ENCODE results near the gene SLC18A2.

SLC18A2 gene

GRCh38 chr10:117266400-117266799 lies 25.5 kb downstream of the SLC18A2 start:
- Histone ChIP-seq H3F3A (ENCODE audit: control insufficient read depth, insufficient read depth) (no peaks in the 10 kb centered on the region), H3K4me1 (ENCODE audit: control insufficient read depth, low read length) (peaks cover 6% of the 10 kb centered on the region), H3K4me2 (ENCODE audit: low read length) (no peak overlapping the region), H3K9me2 (replicated peaks; ENCODE audit: control insufficient read depth, low read length) (no peaks in the 10 kb centered on the region), H3K4me3 (ENCODE audit: low read length) (no peak overlapping the region), H3K27me3 (ENCODE audit: control insufficient read depth, low read length) (no peaks in the 10 kb centered on the region), H3K36me3 (ENCODE audit: control insufficient read depth, low read length) (no peaks in the 10 kb centered on the region), H3K27ac (ENCODE audit: low read depth, low read length) (no peak overlapping the region), H3K79me2 (ENCODE audit: control insufficient read depth, low read length) (no peaks in the 10 kb centered on the region), H3K9me3 (ENCODE audit: control insufficient read depth, insufficient read depth, low read length) (no peaks in the 10 kb centered on the region), H4K20me1 (ENCODE audit: control insufficient read depth, insufficient read depth, low read depth, low read length) (no peaks in the 10 kb centered on the region)
- TF ChIP-seq EZH2phosphoT487 (IDR thresholded peaks at IDR 0.05; ENCODE audit: borderline replicate concordance, low read length) (no peak), CTCF (IDR thresholded peaks at IDR 0.05; ENCODE audit: low read depth, low read length, poor library complexity, severe bottlenecking) (no peak)

GRCh38 chr10:117266812-117267211 lies 25.9 kb downstream of the SLC18A2 start:
- Histone ChIP-seq H3K4me2 (ENCODE audit: low read length) (no peak overlapping the region), H3K9me3 (ENCODE audit: control insufficient read depth, insufficient read depth, low read length) (no peaks in the 10 kb centered on the region)

GRCh38 chr10:117268258-117268657 lies 27.3 kb downstream of the SLC18A2 start:
- H3K27me3 ChIP-seq (ENCODE audit: control insufficient read depth, low read length), result no peaks in the 10 kb centered on the region
- H3K4me1 ChIP-seq (ENCODE audit: control insufficient read depth, low read length), result no peaks in the 10 kb centered on the region
- no peak overlapping the region for H3K27ac ChIP-seq (ENCODE audit: low read depth, low read length)
- no peaks in the 10 kb centered on the region for H3K9me2 ChIP-seq (replicated peaks; ENCODE audit: control insufficient read depth, low read length)
- H3K4me3 ChIP-seq (ENCODE audit: low read length), result no peak overlapping the region
- H4K20me1 ChIP-seq (ENCODE audit: control insufficient read depth, insufficient read depth, low read depth, low read length), result no peaks in the 10 kb centered on the region
- no peaks in the 10 kb centered on the region for H3F3A ChIP-seq (ENCODE audit: control insufficient read depth, insufficient read depth)
- TF ChIP-seq CTCF (IDR thresholded peaks at IDR 0.05; ENCODE audit: low read depth, low read length, poor library complexity, severe bottlenecking) (no peak), EZH2phosphoT487 (IDR thresholded peaks at IDR 0.05; ENCODE audit: borderline replicate concordance, low read length) (no peak)
- no peaks in the 10 kb centered on the region for H3K79me2 ChIP-seq (ENCODE audit: control insufficient read depth, low read length)
- H3K4me2 ChIP-seq (ENCODE audit: low read length), result no peak overlapping the region
- no peaks in the 10 kb centered on the region for H3K9me3 ChIP-seq (ENCODE audit: control insufficient read depth, insufficient read depth, low read length)
- no peaks in the 10 kb centered on the region for H3K36me3 ChIP-seq (ENCODE audit: control insufficient read depth, low read length)

More at GRCh38 chr10:117266812-117267211, 25.9 kb downstream of the SLC18A2 start:
- Histone ChIP-seq H3K36me3 (ENCODE audit: control insufficient read depth, low read length) (no peaks in the 10 kb centered on the region), H3F3A (ENCODE audit: control insufficient read depth, insufficient read depth) (no peaks in the 10 kb centered on the region), H3K4me3 (ENCODE audit: low read length) (no peak overlapping the region), H4K20me1 (ENCODE audit: control insufficient read depth, insufficient read depth, low read depth, low read length) (no peaks in the 10 kb centered on the region), H3K27me3 (ENCODE audit: control insufficient read depth, low read length) (no peaks in the 10 kb centered on the region), H3K79me2 (ENCODE audit: control insufficient read depth, low read length) (no peaks in the 10 kb centered on the region), H3K4me1 (ENCODE audit: control insufficient read depth, low read length) (peaks cover 6% of the 10 kb centered on the region), H3K27ac (ENCODE audit: low read depth, low read length) (no peak overlapping the region), H3K9me2 (replicated peaks; ENCODE audit: control insufficient read depth, low read length) (no peaks in the 10 kb centered on the region)
- no peak for TF ChIP-seq EZH2phosphoT487 (IDR thresholded peaks at IDR 0.05; ENCODE audit: borderline replicate concordance, low read length)
- TF ChIP-seq CTCF (IDR thresholded peaks at IDR 0.05; ENCODE audit: low read depth, low read length, poor library complexity, severe bottlenecking), result no peak

- Histone ChIP-seq H3K4me3 (ENCODE audit: low read length) (no peak overlapping the region), H3K9me2 (replicated peaks; ENCODE audit: control insufficient read depth, low read length) (no peaks in the 10 kb centered on the region), H3K27me3 (ENCODE audit: control insufficient read depth, low read length) (no peaks in the 10 kb centered on the region), H4K20me1 (ENCODE audit: control insufficient read depth, insufficient read depth, low read depth, low read length) (no peaks in the 10 kb centered on the region), H3K4me1 (ENCODE audit: control insufficient read depth, low read length) (no peaks in the 10 kb centered on the region), H3K79me2 (ENCODE audit: control insufficient read depth, low read length) (no peaks in the 10 kb centered on the region), H3K36me3 (ENCODE audit: control insufficient read depth, low read length) (no peaks in the 10 kb centered on the region), H3K4me2 (ENCODE audit: low read length) (no peak overlapping the region), H3K9me3 (ENCODE audit: control insufficient read depth, insufficient read depth, low read length) (no peaks in the 10 kb centered on the region), H3K27ac (ENCODE audit: low read depth, low read length) (no peak overlapping the region), H3F3A (ENCODE audit: control insufficient read depth, insufficient read depth) (no peaks in the 10 kb centered on the region)
- TF ChIP-seq EZH2phosphoT487 (IDR thresholded peaks at IDR 0.05; ENCODE audit: borderline replicate concordance, low read length), result no peak
- TF ChIP-seq CTCF (IDR thresholded peaks at IDR 0.05; ENCODE audit: low read depth, low read length, poor library complexity, severe bottlenecking), result no peak
Observed at GRCh38 chr10:117268907-117269306, 28.0 kb downstream of the SLC18A2 start.
